Left ventricle myocardium superior (tissue), 1 donor: ENCODE data around the gene CLDN24. TPM values are rescaled to one million over a fixed set of nuclear protein-coding genes. Genes with fewer than 3 reads are reported as not detected.
A peak's percentile ranks its signal among the peaks of the same experiment; 100 is the strongest.

ENCODE experiments used
- ATAC-seq: fragments of 200-7000 bp; cut with Tn5 transposase; one replicate; pipeline ENCODE4 v1.9.1; 2020; ENCODE audit warnings: mild to moderate bottlenecking, moderate library complexity
- DNase-seq: peaks from one replicate; pipeline ENCODE4 v3.0.0-alpha.2; 2020
- intact Hi-C: fragments of 100-400 bp; cut with micrococcal nuclease; formaldehyde crosslinking; loops from one replicate; pipeline ENCODE4 v1.11.0; 2022
- total RNA-seq: library from RNA; stranded (reverse); fragmentation: NEBNext Ultra II Directional; extraction: Animal tissue kit (Norgen Biotek cat#: 25700); gene quantifications from one replicate; pipeline ENCODE4 v1.2.1, GENCODE V29; 2021
- donor health status: DM: no; HTN: yes; CAD: no; lungs with severe emphysema.

The CLDN24 gene
- total RNA-seq, 1 donor from 2014 or later, result not detected

- intact Hi-C loops, result no loop called here
- no peak for ATAC-seq
- DNase-seq, result no peak
These were observed 26.5 kb downstream of the CLDN24 start for GRCh38 chr4:183295711-183296110.

- no peak for DNase-seq
- no peak for ATAC-seq
- intact Hi-C loops, result no loop called here
These were observed 31.2 kb downstream of the CLDN24 start for GRCh38 chr4:183291070-183291469.

GRCh38 chr4:183289688-183290087, 32.5 kb downstream of the CLDN24 start:
- no peak for DNase-seq
- intact Hi-C loops, result no loop called here
- no peak for ATAC-seq

- no peak for ATAC-seq
- intact Hi-C loops, result no loop called here
- DNase-seq, result no peak
These were observed 33.3 kb downstream of the CLDN24 start for GRCh38 chr4:183288955-183289354.

- no peak for ATAC-seq
- DNase-seq, result no peak
- intact Hi-C loops, result no loop called here
These were observed 34.5 kb downstream of the CLDN24 start for GRCh38 chr4:183287677-183288076.

- no peak for ATAC-seq
- intact Hi-C loops, result no loop called here
These were observed 34.9 kb downstream of the CLDN24 start for GRCh38 chr4:183287309-183287659.

GRCh38 chr4:183286590-183287308, 35.5 kb downstream of the CLDN24 start:
- DNase-seq, result no peak
- intact Hi-C loops, result no loop called here
- ATAC-seq, result no peak

More at GRCh38 chr4:183287309-183287659, 34.9 kb downstream of the CLDN24 start:
- no peak for DNase-seq

GRCh38 chr4:183285886-183286285, 36.3 kb downstream of the CLDN24 start:
- DNase-seq (no peak), ATAC-seq (no peak)
- intact Hi-C loops, result no loop called here

GRCh38 chr4:183284965-183285364, 37.3 kb downstream of the CLDN24 start:
- ATAC-seq, result no peak
- intact Hi-C loops, result no loop called here
- DNase-seq, result no peak

GRCh38 chr4:183284258-183284785, 37.9 kb downstream of the CLDN24 start:
- no peak for ATAC-seq

GRCh38 chr4:183276106-183276505, 46.1 kb downstream of the CLDN24 start:
- intact Hi-C loops, result no loop called here
- ATAC-seq, result no peak

More at GRCh38 chr4:183284258-183284785, 37.9 kb downstream of the CLDN24 start:
- no peak for DNase-seq
- intact Hi-C loops, result no loop called here

GRCh38 chr4:183272384-183272783, 49.8 kb downstream of the CLDN24 start:
- ATAC-seq, result peak; percentile 57
- no peak for DNase-seq
- intact Hi-C loops, result no loop called here

More at GRCh38 chr4:183276106-183276505, 46.1 kb downstream of the CLDN24 start:
- DNase-seq, result no peak

Other genes with a start within 250 kb of the CLDN24 start
- 38.0 TPM for gene WWC2, start 223.2 kb downstream of the CLDN24 start, total RNA-seq
- gene CLDN22, start 2.1 kb downstream of the CLDN24 start, total RNA-seq, result not detected
- gene CDKN2AIP, start 122.2 kb upstream of the CLDN24 start, total RNA-seq, result 9.2 TPM
- gene ING2, start 182.6 kb upstream of the CLDN24 start, total RNA-seq, result 6.3 TPM